HCT116 (cell line): ENCODE data around the gene PARVA.

Source experiments
- EZH2 ChIP-seq: fragments of 200-600 bp; sonication (generic); IDR thresholded peaks from 2 replicates; pipeline ENCODE4 v1.6.1; 2017; ENCODE audit warnings: antibody characterized with exemption, mixed run types
- MAX ChIP-seq: IDR thresholded peaks from 2 replicates; pipeline ENCODE4 v1.6.1; 2012
- POLR2A ChIP-seq: IDR thresholded peaks from 2 replicates; pipeline ENCODE4 v1.7.0; 2011; ENCODE audit warnings: borderline replicate concordance; ENCODE audit not compliant: insufficient read depth, insufficient read length; ENCODE audit errors: extremely low read depth
- POLR2AphosphoS5 ChIP-seq: IDR thresholded peaks from 2 replicates; pipeline ENCODE4 v1.6.1; 2011; ENCODE audit warnings: mild to moderate bottlenecking, low read depth, low read length, moderate library complexity
- SIN3A ChIP-seq: IDR thresholded peaks from 2 replicates; pipeline ENCODE4 v1.6.1; 2012; ENCODE audit warnings: low read depth
- TCF7L2 ChIP-seq: IDR thresholded peaks from 2 replicates; pipeline ENCODE4 v1.7.0; 2011; ENCODE audit warnings: borderline replicate concordance, inconsistent platforms; ENCODE audit not compliant: insufficient read depth, insufficient read length; ENCODE audit errors: extremely low read depth
- YY1 ChIP-seq: IDR thresholded peaks from 2 replicates; pipeline ENCODE4 v1.6.1; 2011; ENCODE audit warnings: low read length, low read depth, moderate library complexity, mild to moderate bottlenecking; ENCODE audit not compliant: insufficient replicate concordance; ENCODE audit errors: extremely low read depth
- TF ChIP-seq, protein P1 (sequence below), 3 experiments: fragments of 200-600 bp in 1 of 3; sonication (generic) in 1 of 3; IDR thresholded peaks in 2 of 3; conservative IDR thresholded peaks in 1 of 3; 2 replicates each; pipeline ENCODE4 v1.5.1; 2012 to 2017; ENCODE audit warnings: low read depth in 2 of 3, low read length in 2 of 3, antibody characterized with exemption in 1 of 3, borderline replicate concordance in 1 of 3, control low read depth in 1 of 3, mild to moderate bottlenecking in 1 of 3, mixed read lengths in 1 of 3, mixed run types in 1 of 3, moderate library complexity in 1 of 3; ENCODE audit not compliant: insufficient read depth in 1 of 3
- TF ChIP-seq, protein P2 (sequence below): IDR thresholded peaks from 2 replicates; pipeline ENCODE4 v1.6.1; 2011; ENCODE audit warnings: mild to moderate bottlenecking, low read length, moderate library complexity; ENCODE audit not compliant: insufficient replicate concordance; ENCODE audit errors: extremely low read depth
- TF ChIP-seq, protein P3 (sequence below): IDR thresholded peaks from 2 replicates; pipeline ENCODE4 v1.6.1; 2012; ENCODE audit warnings: low read depth

DNA sequence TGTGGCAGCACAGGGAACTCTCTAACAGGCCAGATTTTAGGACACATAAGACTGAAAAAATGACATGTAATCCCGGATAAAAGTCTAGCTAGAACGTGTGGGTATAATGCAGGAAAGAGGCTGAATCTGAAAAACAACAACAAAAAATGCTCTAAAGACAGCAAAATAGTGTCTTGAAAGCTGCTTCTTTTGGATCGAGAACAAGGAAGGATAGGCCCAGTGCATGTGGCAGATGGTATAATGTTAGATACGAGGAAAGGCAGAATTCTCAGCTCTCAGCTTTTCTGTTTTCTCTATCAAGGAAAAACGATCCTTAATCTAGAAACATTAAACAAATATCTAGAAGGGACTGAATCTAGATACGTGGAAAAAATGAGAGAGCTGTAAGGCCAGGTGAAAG is 33.8 kb upstream of the PARVA start:
- TF ChIP-seq, protein P1, sequence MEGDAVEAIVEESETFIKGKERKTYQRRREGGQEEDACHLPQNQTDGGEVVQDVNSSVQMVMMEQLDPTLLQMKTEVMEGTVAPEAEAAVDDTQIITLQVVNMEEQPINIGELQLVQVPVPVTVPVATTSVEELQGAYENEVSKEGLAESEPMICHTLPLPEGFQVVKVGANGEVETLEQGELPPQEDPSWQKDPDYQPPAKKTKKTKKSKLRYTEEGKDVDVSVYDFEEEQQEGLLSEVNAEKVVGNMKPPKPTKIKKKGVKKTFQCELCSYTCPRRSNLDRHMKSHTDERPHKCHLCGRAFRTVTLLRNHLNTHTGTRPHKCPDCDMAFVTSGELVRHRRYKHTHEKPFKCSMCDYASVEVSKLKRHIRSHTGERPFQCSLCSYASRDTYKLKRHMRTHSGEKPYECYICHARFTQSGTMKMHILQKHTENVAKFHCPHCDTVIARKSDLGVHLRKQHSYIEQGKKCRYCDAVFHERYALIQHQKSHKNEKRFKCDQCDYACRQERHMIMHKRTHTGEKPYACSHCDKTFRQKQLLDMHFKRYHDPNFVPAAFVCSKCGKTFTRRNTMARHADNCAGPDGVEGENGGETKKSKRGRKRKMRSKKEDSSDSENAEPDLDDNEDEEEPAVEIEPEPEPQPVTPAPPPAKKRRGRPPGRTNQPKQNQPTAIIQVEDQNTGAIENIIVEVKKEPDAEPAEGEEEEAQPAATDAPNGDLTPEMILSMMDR (IDR thresholded peaks at IDR 0.05 in 2 of 3, conservative IDR thresholded peaks at IDR 0.05 in 1 of 3; ENCODE audit: borderline replicate concordance in 1 of 3, insufficient read depth in 1 of 3, low read depth in 2 of 3, low read length in 2 of 3) = no peak
- TF ChIP-seq SIN3A (no peak), TCF7L2 (no peak), MAX (no peak), POLR2A (no peak), POLR2AphosphoS5 (no peak), EZH2 (no peak), YY1 (no peak)
- TF ChIP-seq, protein P2, sequence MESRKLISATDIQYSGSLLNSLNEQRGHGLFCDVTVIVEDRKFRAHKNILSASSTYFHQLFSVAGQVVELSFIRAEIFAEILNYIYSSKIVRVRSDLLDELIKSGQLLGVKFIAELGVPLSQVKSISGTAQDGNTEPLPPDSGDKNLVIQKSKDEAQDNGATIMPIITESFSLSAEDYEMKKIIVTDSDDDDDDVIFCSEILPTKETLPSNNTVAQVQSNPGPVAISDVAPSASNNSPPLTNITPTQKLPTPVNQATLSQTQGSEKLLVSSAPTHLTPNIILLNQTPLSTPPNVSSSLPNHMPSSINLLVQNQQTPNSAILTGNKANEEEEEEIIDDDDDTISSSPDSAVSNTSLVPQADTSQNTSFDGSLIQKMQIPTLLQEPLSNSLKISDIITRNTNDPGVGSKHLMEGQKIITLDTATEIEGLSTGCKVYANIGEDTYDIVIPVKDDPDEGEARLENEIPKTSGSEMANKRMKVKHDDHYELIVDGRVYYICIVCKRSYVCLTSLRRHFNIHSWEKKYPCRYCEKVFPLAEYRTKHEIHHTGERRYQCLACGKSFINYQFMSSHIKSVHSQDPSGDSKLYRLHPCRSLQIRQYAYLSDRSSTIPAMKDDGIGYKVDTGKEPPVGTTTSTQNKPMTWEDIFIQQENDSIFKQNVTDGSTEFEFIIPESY = no peak
- TF ChIP-seq, protein P3, sequence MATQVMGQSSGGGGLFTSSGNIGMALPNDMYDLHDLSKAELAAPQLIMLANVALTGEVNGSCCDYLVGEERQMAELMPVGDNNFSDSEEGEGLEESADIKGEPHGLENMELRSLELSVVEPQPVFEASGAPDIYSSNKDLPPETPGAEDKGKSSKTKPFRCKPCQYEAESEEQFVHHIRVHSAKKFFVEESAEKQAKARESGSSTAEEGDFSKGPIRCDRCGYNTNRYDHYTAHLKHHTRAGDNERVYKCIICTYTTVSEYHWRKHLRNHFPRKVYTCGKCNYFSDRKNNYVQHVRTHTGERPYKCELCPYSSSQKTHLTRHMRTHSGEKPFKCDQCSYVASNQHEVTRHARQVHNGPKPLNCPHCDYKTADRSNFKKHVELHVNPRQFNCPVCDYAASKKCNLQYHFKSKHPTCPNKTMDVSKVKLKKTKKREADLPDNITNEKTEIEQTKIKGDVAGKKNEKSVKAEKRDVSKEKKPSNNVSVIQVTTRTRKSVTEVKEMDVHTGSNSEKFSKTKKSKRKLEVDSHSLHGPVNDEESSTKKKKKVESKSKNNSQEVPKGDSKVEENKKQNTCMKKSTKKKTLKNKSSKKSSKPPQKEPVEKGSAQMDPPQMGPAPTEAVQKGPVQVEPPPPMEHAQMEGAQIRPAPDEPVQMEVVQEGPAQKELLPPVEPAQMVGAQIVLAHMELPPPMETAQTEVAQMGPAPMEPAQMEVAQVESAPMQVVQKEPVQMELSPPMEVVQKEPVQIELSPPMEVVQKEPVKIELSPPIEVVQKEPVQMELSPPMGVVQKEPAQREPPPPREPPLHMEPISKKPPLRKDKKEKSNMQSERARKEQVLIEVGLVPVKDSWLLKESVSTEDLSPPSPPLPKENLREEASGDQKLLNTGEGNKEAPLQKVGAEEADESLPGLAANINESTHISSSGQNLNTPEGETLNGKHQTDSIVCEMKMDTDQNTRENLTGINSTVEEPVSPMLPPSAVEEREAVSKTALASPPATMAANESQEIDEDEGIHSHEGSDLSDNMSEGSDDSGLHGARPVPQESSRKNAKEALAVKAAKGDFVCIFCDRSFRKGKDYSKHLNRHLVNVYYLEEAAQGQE = no peak
